ENCODE results near the gene GJA9.
A peak's percentile ranks its signal among the peaks of the same experiment; 100 is the strongest.

The GJA9 gene

GRCh38 chr1:38834937-38835827 is 46.2 kb downstream of the GJA9 start:
- DNase-seq (ENCODE audit: low read depth in 1 of 2, low spot score in 1 of 2), result peak in 1 of 2 experiments; percentile 85
- TF ChIP-seq JUND (IDR thresholded peaks at IDR 0.05; ENCODE audit: low read depth), result no peak
- in situ Hi-C loops (cut with HindIII; ENCODE audit: low pct_unique_long_range_greater_than_20kb, low sequenced_read_pairs), result no loop called here

GRCh38 chr1:38834221-38834782 is 47.1 kb downstream of the GJA9 start:
- no peak for TF ChIP-seq JUND (IDR thresholded peaks at IDR 0.05; ENCODE audit: low read depth)
- in situ Hi-C loops (cut with HindIII; ENCODE audit: low pct_unique_long_range_greater_than_20kb, low sequenced_read_pairs), result no loop called here
- no peak for DNase-seq (ENCODE audit: low read depth in 1 of 2, low spot score in 1 of 2)

- TF ChIP-seq JUND (IDR thresholded peaks at IDR 0.05; ENCODE audit: low read depth), result no peak
- no peak for DNase-seq (ENCODE audit: low read depth in 1 of 2, low spot score in 1 of 2)
- in situ Hi-C loops (cut with HindIII; ENCODE audit: low pct_unique_long_range_greater_than_20kb, low sequenced_read_pairs), result no loop called here
These were observed 48.2 kb downstream of the GJA9 start for GRCh38 chr1:38833146-38833545.

GRCh38 chr1:38832370-38832734 is 49.0 kb downstream of the GJA9 start:
- in situ Hi-C loops (cut with HindIII; ENCODE audit: low pct_unique_long_range_greater_than_20kb, low sequenced_read_pairs), result no loop called here
- DNase-seq (ENCODE audit: low read depth in 1 of 2, low spot score in 1 of 2), result no peak
- no peak for TF ChIP-seq JUND (IDR thresholded peaks at IDR 0.05; ENCODE audit: low read depth)

- no peak for TF ChIP-seq JUND (IDR thresholded peaks at IDR 0.05; ENCODE audit: low read depth)
- in situ Hi-C loops (cut with HindIII; ENCODE audit: low pct_unique_long_range_greater_than_20kb, low sequenced_read_pairs), result no loop called here
- DNase-seq (ENCODE audit: low read depth in 1 of 2, low spot score in 1 of 2), result no peak
These were observed 49.5 kb downstream of the GJA9 start for GRCh38 chr1:38831731-38832369.

- in situ Hi-C loops (cut with HindIII; ENCODE audit: low pct_unique_long_range_greater_than_20kb, low sequenced_read_pairs), result no loop called here
- DNase-seq (ENCODE audit: low read depth in 1 of 2, low spot score in 1 of 2), result no peak
- TF ChIP-seq JUND (IDR thresholded peaks at IDR 0.05; ENCODE audit: low read depth), result no peak
These were observed 52.0 kb downstream of the GJA9 start for GRCh38 chr1:38829368-38829767.

- DNase-seq (ENCODE audit: low read depth in 1 of 2, low spot score in 1 of 2), result no peak
- no peak for TF ChIP-seq JUND (IDR thresholded peaks at IDR 0.05; ENCODE audit: low read depth)
- in situ Hi-C loops (cut with HindIII; ENCODE audit: low pct_unique_long_range_greater_than_20kb, low sequenced_read_pairs), result no loop called here
These were observed 54.1 kb downstream of the GJA9 start for GRCh38 chr1:38827318-38827717.

GRCh38 chr1:38826886-38827285 is 54.5 kb downstream of the GJA9 start:
- DNase-seq (ENCODE audit: low read depth in 1 of 2, low spot score in 1 of 2), result no peak
- no peak for TF ChIP-seq JUND (IDR thresholded peaks at IDR 0.05; ENCODE audit: low read depth)
- in situ Hi-C loops (cut with HindIII; ENCODE audit: low pct_unique_long_range_greater_than_20kb, low sequenced_read_pairs), result no loop called here

- DNase-seq (ENCODE audit: low read depth in 1 of 2, low spot score in 1 of 2), result no peak
- no peak for TF ChIP-seq JUND (IDR thresholded peaks at IDR 0.05; ENCODE audit: low read depth)
- in situ Hi-C loops (cut with HindIII; ENCODE audit: low pct_unique_long_range_greater_than_20kb, low sequenced_read_pairs), result no loop called here
These were observed 55.1 kb downstream of the GJA9 start for GRCh38 chr1:38826262-38826661.

Data from T47D (cell line).